ENCODE data around the gene PAQR5.

- no peak for TF ChIP-seq CTCF (conservative IDR thresholded peaks at IDR 0.05)
- TF ChIP-seq EZH2 (IDR thresholded peaks at IDR 0.05; ENCODE audit: low read depth) = no peak
Measured at GRCh38 chr15:69395460-69395859, 96.7 kb downstream of the PAQR5 start.
